IPS-18a (cell line): ENCODE measurements around the gene ISOC2.
A peak's percentile ranks its signal among the peaks of the same experiment; 100 is the strongest.

ENCODE experiments used
- H3K27ac ChIP-seq: one replicate; pipeline ENCODE4 v1.5.1; 2013; ENCODE audit warnings: low read length
- H3K27me3 ChIP-seq: one replicate; pipeline ENCODE4 v1.6.1; 2013; ENCODE audit warnings: mild to moderate bottlenecking, low read length; ENCODE audit not compliant: control insufficient read depth, insufficient read depth
- H3K36me3 ChIP-seq: one replicate; pipeline ENCODE4 v1.6.1; 2013; ENCODE audit warnings: low read depth, low read length; ENCODE audit not compliant: control insufficient read depth
- H3K4me1 ChIP-seq: one replicate; pipeline ENCODE4 v1.6.1; 2013; ENCODE audit warnings: low read depth, low read length; ENCODE audit not compliant: control insufficient read depth
- H3K4me3 ChIP-seq: one replicate; pipeline ENCODE4 v1.5.1; 2013; ENCODE audit warnings: low read length
- H3K9ac ChIP-seq: one replicate; pipeline ENCODE4 v1.6.1; 2013; ENCODE audit warnings: mild to moderate bottlenecking, low read length, moderate library complexity
- H3K9me3 ChIP-seq: one replicate; pipeline ENCODE4 v1.6.1; 2013; ENCODE audit warnings: low read depth, low read length; ENCODE audit not compliant: control insufficient read depth

The ISOC2 gene

DNA sequence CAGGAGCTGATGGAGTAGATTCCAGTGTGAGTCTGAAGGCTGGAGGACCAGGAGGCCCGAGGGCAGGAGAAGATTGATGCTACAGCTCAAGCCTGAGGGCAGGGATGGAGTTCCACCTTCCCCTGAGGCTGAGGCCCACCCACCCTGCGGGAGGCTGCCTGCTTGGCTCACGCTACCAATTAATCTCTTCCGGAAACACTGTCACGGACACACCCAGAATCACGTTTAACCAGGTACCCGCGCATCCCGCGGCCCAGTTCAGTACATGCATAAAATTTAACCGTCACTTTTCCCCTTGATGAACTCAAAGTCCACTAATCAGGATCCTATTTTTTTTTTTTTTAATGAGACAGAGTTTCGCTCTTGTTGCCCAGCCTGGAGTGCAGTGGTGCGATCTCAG is 9.8 kb upstream of the ISOC2 start:
- no peak overlapping the region for H3K27ac ChIP-seq
- no peaks in the 10 kb centered on the region for H3K4me1 ChIP-seq
- H3K9ac ChIP-seq = no peak overlapping the region
- peaks cover 3% of the 10 kb centered on the region for H3K27me3 ChIP-seq
- no peaks in the 10 kb centered on the region for H3K36me3 ChIP-seq
- H3K9me3 ChIP-seq = no peaks in the 10 kb centered on the region
- H3K4me3 ChIP-seq = no peak overlapping the region

DNA sequence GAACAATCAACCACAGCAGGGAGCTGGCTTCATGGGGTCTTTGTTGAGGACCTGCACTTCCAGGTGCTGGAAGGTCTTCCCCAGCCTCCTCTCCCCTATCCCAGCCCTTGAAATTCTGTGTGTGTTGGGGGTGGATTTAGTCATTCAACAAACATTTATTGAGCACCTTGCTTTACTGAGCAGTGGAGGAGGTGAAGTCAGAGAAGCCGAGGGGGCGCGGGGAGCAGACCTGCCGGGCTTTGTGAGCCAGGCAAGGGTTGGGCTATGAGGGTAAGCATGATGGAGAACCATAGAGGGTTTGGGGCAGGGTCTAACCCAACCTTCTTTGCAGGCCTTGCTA is 6.6 kb upstream of the ISOC2 start:
- Histone ChIP-seq H3K27ac (no peak overlapping the region), H3K36me3 (no peaks in the 10 kb centered on the region), H3K9ac (no peak overlapping the region), H3K4me3 (no peak overlapping the region), H3K4me1 (no peaks in the 10 kb centered on the region), H3K27me3 (peaks cover 21% of the 10 kb centered on the region), H3K9me3 (no peaks in the 10 kb centered on the region)

DNA sequence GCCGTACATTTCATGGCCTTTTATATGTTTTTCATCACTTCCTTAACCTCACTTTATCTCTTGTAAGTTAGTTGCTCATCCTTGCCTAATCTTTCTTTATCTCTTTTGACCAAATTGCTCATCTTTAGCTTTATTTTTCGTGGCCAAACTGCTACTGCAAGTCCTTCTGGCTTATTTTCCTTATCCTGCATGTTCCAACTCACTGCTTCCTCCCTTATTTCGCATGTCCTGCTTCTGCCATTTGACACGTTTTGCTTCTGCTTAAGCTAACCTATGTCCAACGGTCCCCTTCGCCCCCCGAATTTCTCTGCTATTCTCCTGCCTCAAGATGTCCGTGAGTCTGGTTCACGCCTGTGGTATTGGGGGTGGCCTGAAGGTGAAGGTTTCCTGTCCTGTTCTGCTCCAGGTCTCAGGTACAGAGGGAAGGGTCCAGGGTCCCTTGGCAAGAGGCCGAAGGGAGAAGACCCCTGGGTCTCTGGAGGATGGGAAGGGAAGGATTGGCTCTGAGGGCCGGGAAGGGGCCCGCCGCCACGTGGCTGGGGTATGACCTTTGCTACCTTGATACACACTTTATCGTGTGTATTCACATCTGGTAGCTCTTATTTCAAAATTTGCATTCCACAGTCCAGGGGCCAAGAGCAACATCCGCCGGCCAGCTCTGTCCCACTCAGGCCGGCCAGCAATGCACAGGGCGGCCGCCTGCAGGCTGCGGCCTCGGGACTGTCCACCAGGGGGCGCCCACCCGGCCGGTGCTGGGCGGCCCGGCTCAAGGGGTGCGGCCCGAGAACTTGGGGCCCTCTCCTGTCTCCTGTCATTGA is 6.0 kb upstream of the ISOC2 start:
- peaks cover 22% of the 10 kb centered on the region for H3K27me3 ChIP-seq
- no peaks in the 10 kb centered on the region for H3K36me3 ChIP-seq
- no peak overlapping the region for H3K27ac ChIP-seq
- H3K9ac ChIP-seq = no peak overlapping the region
- H3K9me3 ChIP-seq = no peaks in the 10 kb centered on the region
- no peak overlapping the region for H3K4me3 ChIP-seq
- H3K4me1 ChIP-seq = no peaks in the 10 kb centered on the region

DNA sequence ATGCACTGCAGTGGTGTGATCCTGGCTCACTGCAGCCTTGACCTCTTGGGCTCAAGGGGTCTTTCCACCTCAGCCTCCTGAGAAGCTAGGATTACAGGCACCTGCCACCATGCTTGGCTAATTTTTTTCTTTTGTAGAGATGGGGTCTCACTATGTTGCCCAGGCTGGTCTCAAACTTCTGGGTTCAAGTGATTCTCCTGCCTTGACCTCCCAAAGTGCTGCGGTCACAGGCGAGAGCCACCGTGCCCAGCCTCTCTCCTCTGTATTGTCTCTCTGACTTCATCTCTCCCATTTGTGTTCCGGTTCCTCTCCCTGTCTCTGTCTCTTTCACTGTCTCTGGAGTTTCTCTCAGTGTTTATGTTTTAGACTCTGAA is 4.8 kb upstream of the ISOC2 start:
- Histone ChIP-seq H3K9ac (no peak overlapping the region), H3K27ac (no peak overlapping the region), H3K27me3 (peaks cover 22% of the 10 kb centered on the region), H3K4me1 (no peaks in the 10 kb centered on the region), H3K4me3 (no peak overlapping the region), H3K36me3 (no peaks in the 10 kb centered on the region), H3K9me3 (no peaks in the 10 kb centered on the region)

DNA sequence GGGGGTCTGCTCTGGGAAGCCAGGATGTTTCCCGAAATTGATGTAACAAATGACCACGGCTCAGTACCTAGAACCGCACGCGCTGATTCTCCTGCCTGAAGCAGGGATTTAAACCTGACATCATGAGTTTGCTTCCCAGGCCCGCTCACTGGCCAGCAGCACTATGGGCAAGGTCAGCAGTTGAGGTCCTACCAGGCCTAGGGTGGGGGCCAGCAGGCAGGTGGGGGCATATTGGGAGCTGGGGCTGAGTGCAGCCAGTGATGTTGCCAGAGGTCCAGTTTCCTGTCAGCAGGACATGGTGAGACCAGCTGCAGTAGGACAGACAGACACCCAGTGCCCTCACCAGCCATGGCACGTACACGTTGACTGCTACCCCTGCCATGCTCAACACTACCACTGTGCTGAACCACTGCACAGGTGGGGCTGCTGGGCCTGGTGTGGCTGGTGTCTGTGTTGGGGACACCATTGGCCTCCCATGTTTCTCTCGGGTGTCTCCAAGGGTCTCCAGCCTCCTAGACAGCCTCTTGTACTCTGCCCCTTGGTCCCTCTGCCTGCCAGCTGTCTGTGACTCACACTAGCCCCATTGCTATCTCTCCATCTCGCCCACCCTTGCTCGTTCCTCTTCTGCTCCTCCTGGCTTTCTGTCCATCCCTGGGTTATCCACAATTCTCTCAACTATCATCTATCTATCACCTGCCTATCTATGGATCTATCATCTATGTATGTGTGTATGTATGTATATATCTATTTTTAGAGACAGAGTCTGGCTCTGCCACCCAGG is 4.2 kb upstream of the ISOC2 start:
- Histone ChIP-seq H3K4me3 (no peak overlapping the region), H3K27ac (no peak overlapping the region), H3K9ac (no peak overlapping the region), H3K4me1 (no peaks in the 10 kb centered on the region), H3K36me3 (no peaks in the 10 kb centered on the region), H3K27me3 (peaks cover 22% of the 10 kb centered on the region), H3K9me3 (no peaks in the 10 kb centered on the region)

DNA sequence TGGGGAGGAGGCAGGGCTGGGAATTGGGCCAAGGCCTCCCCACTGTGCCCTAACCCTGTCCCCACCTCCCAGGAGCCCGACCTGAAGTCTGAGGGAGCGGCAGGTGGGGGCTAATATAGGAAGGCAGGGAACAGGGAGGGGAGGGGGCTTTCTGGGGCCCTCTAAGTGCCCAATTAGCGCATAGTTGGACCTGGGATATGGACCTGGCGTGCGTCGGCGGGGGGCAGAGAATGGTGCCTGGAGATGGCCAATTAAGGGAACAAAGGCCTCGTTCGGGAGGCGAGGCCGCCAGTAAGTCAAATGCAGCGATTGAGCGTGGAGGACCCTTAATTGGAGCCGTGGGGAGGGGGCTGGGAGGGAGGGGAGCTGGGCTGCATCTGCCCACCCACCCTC is 3.2 kb upstream of the ISOC2 start, which contains the start of gene C19orf85:
Gene C19orf85, minus strand, starts transcription at position 90 of the 393 bp plus-strand sequence. CDS start 197 bp downstream, outside the sequence.
- Histone ChIP-seq H3K4me3 (no peak within 1 kb of the TSS), H3K9ac (no peak within 1 kb of the TSS), H3K36me3 (no peaks in the 10 kb centered on the region), H3K4me1 (peaks cover 5% of the 10 kb centered on the region), H3K9me3 (no peaks in the 10 kb centered on the region), H3K27me3 (peaks cover 22% of the 10 kb centered on the region), H3K27ac (no peak within 1 kb of the TSS)

DNA sequence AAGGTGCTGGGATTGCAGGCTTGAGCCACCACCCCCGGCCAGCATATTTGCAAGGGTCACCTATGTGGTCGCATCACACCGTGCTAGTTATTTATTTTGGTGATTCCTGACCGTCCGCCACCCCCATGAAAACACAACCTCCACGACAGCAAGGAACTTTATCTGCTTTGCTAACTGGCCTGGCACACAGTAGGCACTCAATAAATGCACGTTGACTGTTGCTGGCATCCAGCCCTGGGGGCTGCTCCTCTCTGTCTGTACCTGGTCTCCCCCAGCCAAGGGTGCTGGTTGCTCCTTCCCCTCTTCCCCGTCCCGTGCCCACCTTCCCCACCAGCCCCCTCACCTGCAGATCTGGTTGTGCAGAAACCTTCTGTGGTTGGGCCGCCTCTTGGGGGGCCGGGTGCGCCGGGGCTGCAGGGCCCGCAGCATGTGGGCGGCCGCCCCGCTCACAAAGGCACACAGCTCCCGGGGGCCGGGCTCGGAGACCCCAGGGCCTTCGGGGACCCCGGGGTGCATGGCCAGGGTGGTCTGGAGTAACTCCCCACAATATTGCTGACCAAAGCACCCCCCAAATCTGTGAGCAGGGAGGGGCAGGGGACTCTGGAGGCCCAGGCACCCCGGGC is 2.7 kb upstream of the ISOC2 start:
- Histone ChIP-seq H3K27me3 (peaks cover 22% of the 10 kb centered on the region), H3K27ac (no peak overlapping the region), H3K36me3 (no peaks in the 10 kb centered on the region), H3K9me3 (no peaks in the 10 kb centered on the region), H3K4me1 (peaks cover 5% of the 10 kb centered on the region), H3K9ac (no peak overlapping the region), H3K4me3 (no peak overlapping the region)

DNA sequence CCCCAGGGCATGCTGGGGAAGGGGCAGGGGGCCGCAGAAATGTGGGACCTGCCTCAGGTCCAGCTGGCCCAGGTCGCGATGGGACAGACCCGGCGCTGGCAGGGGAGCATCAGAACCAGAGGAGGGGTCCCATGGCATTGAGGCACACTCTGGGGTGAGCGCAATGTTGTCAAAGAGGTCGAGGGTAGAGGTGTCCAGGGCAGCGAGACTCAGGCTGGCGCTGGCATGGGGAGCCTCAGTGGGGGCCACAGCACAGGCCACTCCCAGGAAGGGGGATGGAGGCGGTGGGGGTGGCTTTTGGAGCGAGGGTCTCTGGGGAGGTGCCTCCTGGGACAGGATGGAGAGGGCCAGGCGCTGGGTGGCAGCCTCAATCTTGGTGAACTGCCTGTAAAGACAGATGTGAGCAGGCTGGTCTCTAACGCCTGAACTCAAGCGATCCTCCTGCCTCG is 2.2 kb upstream of the ISOC2 start:
- no peak overlapping the region for H3K4me3 ChIP-seq
- no peaks in the 10 kb centered on the region for H3K9me3 ChIP-seq
- H3K9ac ChIP-seq = no peak overlapping the region
- H3K36me3 ChIP-seq = no peaks in the 10 kb centered on the region
- peaks cover 5% of the 10 kb centered on the region for H3K4me1 ChIP-seq
- no peak overlapping the region for H3K27ac ChIP-seq
- peaks cover 22% of the 10 kb centered on the region for H3K27me3 ChIP-seq

DNA sequence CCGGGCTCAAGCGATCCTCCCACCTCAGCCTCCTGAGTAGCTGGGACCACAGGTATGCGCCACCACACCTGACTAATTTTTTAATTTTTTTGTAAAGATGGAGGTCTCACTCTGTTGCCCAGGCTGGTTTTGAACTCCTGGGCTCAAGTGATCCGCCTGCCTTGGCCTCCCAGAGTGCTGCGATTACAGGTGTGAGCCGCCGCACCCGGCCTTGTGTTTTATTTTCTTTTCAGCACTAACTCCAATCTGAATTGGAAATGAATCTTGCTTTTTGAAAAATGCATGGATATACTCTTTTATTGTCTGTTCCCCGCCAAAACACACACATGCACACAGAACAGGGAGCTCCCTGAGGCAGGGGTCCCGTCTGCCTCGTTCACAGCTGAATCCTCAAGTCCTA is 1.3 kb upstream of the ISOC2 start:
- peaks cover 5% of the 10 kb centered on the region for H3K4me1 ChIP-seq
- H3K36me3 ChIP-seq = no peaks in the 10 kb centered on the region
- no peak overlapping the region for H3K9ac ChIP-seq
- H3K27ac ChIP-seq = no peak overlapping the region
- H3K4me3 ChIP-seq = no peak overlapping the region
- H3K27me3 ChIP-seq = peaks cover 22% of the 10 kb centered on the region
- H3K9me3 ChIP-seq = no peaks in the 10 kb centered on the region

DNA sequence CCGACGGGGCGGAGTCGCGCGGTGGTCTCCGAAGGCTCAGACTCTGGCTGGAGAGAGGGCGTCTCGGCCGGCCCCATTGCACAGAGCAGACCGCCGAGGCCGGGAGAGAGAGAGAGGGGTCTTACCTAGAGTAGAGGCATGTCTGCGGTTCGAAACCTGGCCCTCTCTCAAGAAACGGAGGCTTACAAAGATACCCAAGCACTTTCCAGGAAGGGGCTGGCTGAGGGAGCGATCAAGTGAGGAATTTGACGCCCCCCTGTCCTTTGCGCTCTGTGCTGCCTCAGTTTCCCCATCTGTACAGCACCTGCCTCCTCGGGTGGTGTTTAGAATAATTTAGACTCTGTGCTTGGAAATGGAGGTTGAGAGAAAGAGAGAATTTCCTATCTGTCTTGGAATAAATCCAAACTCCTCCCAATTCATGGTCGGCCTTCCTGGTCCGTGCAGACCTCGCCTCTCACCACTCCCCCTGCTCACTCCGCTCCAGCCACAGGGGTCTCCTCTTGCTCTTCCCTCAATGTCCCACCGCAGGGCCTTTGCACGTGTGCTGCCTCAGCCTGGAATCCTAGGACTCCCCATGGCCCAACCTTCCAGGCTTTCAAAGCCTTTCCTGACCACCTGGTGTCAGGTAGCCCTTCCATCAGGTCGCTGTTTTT is 658 bp upstream of the ISOC2 start:
- Histone ChIP-seq H3K4me1 (peaks cover 5% of the 10 kb centered on the region), H3K9ac (no peak overlapping the region), H3K4me3 (peak overlapping the region; percentile 46), H3K27ac (no peak overlapping the region), H3K36me3 (no peaks in the 10 kb centered on the region), H3K9me3 (no peaks in the 10 kb centered on the region), H3K27me3 (peaks cover 22% of the 10 kb centered on the region)

DNA sequence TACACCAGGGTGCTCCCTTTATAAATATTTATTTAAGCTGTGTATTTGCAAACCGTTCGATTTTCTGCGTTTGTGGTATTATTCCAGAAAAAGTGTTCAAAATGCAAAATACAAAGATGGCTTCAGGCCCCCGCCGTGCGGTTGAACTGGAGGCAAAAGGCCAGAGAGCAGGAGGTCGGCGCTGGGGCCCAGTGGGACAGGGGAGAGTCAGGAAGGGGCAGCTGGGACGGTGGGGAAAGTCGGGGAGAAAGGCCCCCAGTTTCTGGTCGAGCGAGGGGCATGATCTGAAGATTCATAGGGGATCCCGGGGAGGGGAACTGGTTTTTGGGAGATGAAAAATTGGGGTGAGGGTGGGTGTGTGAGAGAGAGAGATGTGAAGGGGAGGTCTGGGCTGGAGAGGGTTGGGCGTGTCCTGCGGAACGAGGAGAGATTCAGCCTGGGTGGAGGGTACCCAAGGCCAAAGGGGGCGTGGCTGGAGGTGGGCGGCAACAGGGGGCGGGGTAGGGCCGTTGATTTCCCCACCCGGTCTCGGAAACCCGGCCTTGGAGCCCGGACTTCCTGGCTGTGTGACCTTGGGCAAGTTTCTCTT is 678 bp downstream of the ISOC2 start:
- Histone ChIP-seq H3K4me1 (peaks cover 5% of the 10 kb centered on the region), H3K9ac (peak overlapping the region; percentile 75), H3K27ac (peak overlapping the region; percentile 89), H3K9me3 (no peaks in the 10 kb centered on the region), H3K27me3 (peaks cover 14% of the 10 kb centered on the region), H3K4me3 (peak overlapping the region; percentile 86), H3K36me3 (no peaks in the 10 kb centered on the region)
